Activated CD8-positive, alpha-beta memory T cell treated with anti-CD3 and anti-CD28 coated beads for 36 hours (primary cell): Measurements from ENCODE around the gene ENTREP3. TPM values are rescaled to one million over a fixed set of nuclear protein-coding genes. Genes with fewer than 3 reads are reported as not detected.
"Not testable (repeated sequence)": the region's sequence is repeated elsewhere in the genome, so short reads cannot be mapped to it uniquely, and the experiment has no call there.

Experiments
- CTCF ChIA-PET: fragments of 350-600 bp; sonication (Branson Sonifier 250); formaldehyde crosslinking; loops from one replicate; lab custom pipeline; 2021; ENCODE audit warnings: antibody characterized with exemption; lab: Charles Lee
- POLR2A ChIA-PET: fragments of 350-600 bp; sonication (Branson Sonifier 250); formaldehyde crosslinking; loops from one replicate; lab custom pipeline; 2021; ENCODE audit warnings: antibody characterized with exemption; lab: Charles Lee
- total RNA-seq, 2 experiments: library from RNA; stranded (reverse); gene quantifications; one replicate each; pipeline ENCODE4 v1.2.3, GENCODE V29; 2021

The ENTREP3 gene
- total RNA-seq, 2 experiments from 2014 or later: 47.2 to 50.7 TPM

- POLR2A ChIA-PET: not testable (repeated sequence)
- CTCF ChIA-PET: interaction anchor here (0.8 kb wide), 1 partner anchor 39 kb away, joined by 3 read pairs; no protein-coding TSS in a partner anchor
These were observed 43.2 kb downstream of the ENTREP3 start for GRCh38 chr1:155212051-155212440.

- POLR2A ChIA-PET: interaction anchor here (0.6 kb wide), 1 partner anchor 12 kb away, joined by 4 read pairs; no protein-coding TSS in a partner anchor
- CTCF ChIA-PET: interaction anchor here (0.7 to 0.8 kb wide), 2 partner anchors 33 to 39 kb away, joined by 3 to 4 read pairs; no protein-coding TSS in a partner anchor
These were observed 43.8 kb downstream of the ENTREP3 start for GRCh38 chr1:155211381-155212050.

- CTCF ChIA-PET: no interaction called here
- POLR2A ChIA-PET: interaction anchor here (4.0 kb wide), 1 partner anchor 17 kb away, joined by 25 read pairs; no protein-coding TSS in a partner anchor
These were observed 44.8 kb downstream of the ENTREP3 start for GRCh38 chr1:155210314-155211104.

GRCh38 chr1:155209312-155209721, 46.0 kb downstream of the ENTREP3 start:
- POLR2A ChIA-PET: interaction anchor here (1.0 to 4.0 kb wide), 3 partner anchors 13 to 17 kb away, joined by 3 to 25 read pairs (median 5); no protein-coding TSS in a partner anchor
- CTCF ChIA-PET: interaction anchor here (0.9 to 2.4 kb wide), 2 partner anchors 16 to 18 kb away, joined by 3 to 9 read pairs; no protein-coding TSS in a partner anchor

DNA sequence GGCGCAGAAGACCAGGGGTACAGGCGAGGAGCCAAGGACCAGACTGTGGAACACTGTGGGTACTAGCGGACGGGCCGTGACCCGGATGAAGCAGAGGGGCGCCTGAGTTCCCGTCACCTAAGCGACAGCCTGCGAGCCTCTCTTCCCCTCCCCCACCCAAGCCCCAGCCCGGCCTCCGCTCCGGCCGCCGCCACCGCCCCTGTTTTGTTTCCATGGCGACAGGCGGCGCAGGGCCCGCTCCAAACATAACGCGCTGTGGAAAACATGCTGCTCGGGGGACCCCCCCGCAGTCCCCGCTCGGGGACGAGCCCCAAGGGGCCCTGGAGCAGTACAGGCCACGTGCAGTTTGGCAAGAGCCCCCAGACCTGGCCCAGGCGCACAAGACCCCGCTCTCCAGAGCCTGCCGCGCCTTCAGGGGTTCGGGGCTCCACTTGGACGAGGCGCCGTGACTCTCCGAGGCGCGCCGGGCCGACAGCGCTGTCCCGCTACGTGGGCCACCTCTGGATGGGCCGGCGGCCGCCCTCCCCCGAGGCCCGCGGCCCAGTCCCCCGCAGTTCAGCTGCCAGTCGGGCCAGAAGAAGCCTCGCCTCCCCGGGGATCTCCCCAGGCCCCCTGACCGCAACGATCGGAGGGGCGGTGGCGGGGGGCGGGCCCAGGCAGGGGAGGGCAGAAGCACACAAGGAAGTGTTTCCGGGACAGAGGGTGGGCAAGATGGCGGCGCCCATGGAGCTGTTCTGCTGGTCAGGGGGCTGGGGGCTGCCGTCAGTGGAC, 46.6 kb downstream of the ENTREP3 start, which contains the start of gene MTX1:
Gene MTX1, plus strand, starts transcription at position 155 of the 771 bp plus-strand sequence. Its CDS starts 110 bp downstream, at position 265.
- POLR2A ChIA-PET: interaction anchor here (1.0 to 4.0 kb wide), 3 partner anchors 12 to 18 kb away, joined by 3 to 25 read pairs (median 5); no protein-coding TSS in a partner anchor
- CTCF ChIA-PET: interaction anchor here (0.9 to 2.9 kb wide), 7 partner anchors 10 to 42 kb away, joined by 3 to 28 read pairs (median 10); no protein-coding TSS in a partner anchor

DNA sequence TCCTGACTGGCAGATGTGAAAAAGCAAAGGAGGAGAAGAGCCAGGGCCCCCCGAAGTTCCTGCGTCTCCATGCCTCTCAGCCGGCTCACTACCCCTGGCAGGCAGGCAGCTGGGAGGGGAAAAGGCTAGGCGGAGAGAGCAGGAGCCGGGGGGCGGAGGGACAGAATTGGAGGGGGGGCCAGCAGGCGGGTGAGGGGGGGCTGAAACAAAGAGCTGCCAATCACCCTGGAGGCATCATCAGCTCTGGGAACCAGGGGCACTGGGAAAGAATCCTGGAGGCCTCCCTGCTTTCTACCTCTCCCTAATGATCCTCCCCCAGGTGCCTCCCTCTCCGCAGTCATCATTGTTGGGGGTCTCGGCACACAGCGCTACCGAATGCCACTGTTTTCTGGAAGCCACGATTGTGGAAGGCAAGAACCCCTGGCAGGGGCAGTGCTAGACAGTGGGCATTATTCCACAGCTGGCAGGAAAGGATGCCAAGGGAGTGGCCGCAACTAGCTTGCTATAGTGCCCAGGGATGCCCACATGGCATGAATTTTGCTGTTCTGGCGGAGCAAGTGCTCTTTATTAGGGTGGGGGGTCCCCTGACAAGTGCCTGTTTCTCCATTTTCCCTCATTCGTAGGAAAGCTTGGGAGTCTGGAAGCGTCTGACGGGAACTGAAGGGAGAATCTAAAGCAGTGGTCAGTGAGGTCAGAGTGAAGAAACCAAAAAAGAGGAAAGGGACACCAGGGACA, 47.3 kb downstream of the ENTREP3 start, which contains the start of gene THBS3:
Gene THBS3, minus strand, starts transcription at position 92 of the 735 bp plus-strand sequence. Its CDS starts 21 bp downstream, at position 71.
- POLR2A ChIA-PET: interaction anchor here (0.7 to 4.0 kb wide), 2 partner anchors 14 to 51 kb away, joined by 5 to 25 read pairs; no protein-coding TSS in a partner anchor
- CTCF ChIA-PET: interaction anchor here (0.8 to 2.9 kb wide), 8 partner anchors 11 to 43 kb away, joined by 5 to 28 read pairs (median 10); a partner anchor contains a TSS

DNA sequence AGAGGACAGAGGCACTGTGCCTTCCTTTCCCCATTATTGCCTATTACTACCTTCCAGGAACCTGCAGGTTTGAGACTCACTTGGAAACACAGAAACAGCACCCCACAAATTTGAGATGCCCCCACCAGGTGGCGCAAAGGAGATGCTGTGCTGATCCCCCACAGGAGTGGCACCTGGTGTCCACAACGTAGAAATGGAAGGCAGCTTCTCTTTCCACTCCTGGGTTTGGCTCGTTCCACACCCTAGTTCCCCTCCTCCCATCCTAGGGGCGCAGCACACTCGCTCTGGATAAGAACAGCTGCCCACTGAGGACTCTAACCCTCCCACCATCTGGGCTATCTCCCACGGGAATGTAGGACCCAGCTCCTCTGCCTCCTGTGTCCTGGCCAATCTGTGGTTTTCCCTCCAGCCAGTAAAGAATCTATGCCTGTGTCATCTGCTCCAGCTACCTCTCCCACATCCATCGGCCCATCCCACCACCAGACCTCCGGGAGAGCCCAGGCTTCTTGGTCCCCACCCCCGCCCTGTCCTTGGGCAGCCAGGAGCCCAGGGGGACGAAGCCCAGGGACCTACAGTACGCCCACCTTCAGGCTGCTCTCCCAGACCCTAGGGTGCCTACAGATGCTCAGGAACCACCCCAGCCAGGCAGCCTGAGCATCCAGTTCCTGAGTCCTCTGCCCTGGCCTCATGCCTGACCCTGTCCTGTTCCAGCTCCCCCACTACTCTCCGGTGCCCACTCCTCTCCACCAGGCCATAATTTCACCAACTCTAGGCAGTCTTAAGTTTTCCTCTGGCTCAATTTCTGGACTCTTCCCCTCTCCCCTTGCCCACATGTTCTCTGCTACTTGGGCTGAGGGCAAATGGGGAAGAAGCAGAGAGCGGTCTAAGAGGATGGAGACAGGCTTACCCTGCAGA, 48.1 kb downstream of the ENTREP3 start:
- CTCF ChIA-PET: interaction anchor here (0.5 to 2.9 kb wide), 20 partner anchors 9 to 281 kb away, joined by 3 to 28 read pairs (median 6); partner anchors contain the start of gene KRTCAP2
- POLR2A ChIA-PET: interaction anchor here (0.6 to 4.0 kb wide), 6 partner anchors 13 to 153 kb away, joined by 3 to 25 read pairs (median 4); no protein-coding TSS in a partner anchor

- CTCF ChIA-PET: interaction anchor here (1.4 to 2.9 kb wide), 5 partner anchors 12 to 100 kb away, joined by 4 to 28 read pairs (median 10); no protein-coding TSS in a partner anchor
- POLR2A ChIA-PET: no interaction called here
These were observed 49.2 kb downstream of the ENTREP3 start for GRCh38 chr1:155205969-155206593.

DNA sequence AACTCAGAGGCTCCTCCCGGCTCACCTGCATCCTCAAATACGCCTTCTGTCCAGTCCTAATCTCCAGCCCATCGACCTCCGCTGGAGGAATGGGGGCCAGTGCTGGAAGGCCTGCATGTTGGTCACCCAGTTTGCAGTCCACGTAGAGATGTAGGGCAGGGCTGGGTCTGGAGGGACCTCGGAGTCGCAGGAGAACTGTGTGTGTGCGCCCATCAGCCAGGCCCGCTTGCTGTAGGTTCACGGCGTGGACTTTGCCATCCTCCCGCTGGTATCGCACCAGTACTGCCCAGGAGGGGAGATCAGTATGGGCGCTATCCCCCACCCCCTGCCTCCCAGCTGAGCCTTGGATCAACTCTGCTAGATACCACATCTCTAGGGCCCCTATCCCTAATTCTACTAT, 50.2 kb downstream of the ENTREP3 start:
- CTCF ChIA-PET: interaction anchor here (1.0 kb wide), 1 partner anchor 46 kb away, joined by 3 read pairs; no protein-coding TSS in a partner anchor
- POLR2A ChIA-PET: no interaction called here

DNA sequence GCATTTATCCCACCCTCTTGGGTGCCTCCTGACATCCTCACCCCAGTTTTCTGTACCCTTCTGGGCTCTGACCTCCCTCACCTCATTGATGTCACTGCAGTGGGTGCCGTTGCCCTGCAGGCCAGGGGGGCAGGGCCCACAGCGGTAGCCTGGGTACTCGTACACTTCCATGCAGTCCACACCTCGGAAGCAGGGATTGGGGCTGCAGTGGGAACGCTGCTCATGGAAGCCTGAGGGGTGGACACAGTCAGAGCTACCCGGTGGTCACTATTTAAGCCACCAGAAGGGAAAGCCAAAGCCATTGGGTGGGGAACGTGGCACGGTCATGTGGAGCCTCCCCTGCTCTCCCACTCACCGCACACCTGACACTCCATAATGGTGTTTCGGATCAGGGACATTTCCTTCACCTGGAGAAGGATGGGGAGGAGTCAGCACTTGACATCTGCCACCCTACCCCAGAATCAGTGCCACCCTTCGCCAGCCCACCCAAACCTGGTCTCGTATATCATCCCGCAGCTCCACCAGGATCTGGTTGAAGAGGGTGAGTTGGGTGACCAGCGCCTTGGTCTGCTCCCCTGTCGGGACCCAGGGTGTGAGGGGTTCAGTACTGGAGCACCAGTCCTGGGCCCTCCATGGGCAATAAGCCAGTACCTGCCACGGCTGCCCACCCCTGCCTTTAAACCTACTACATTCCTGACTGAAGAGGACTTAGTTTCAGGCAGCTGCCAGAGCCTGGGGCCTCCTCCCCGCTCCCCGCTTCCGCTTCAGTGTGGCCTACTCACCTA, 52.4 kb downstream of the ENTREP3 start:
- CTCF ChIA-PET: no interaction called here
- POLR2A ChIA-PET: interaction anchor here (0.7 kb wide), 1 partner anchor 58 kb away, joined by 4 read pairs; no protein-coding TSS in a partner anchor

GRCh38 chr1:155202198-155202597, 53.1 kb downstream of the ENTREP3 start:
- ChIA-PET CTCF (no interaction called here), POLR2A (no interaction called here)

- ChIA-PET CTCF (interaction anchor here (1.0 kb wide), 1 partner anchor 116 kb away, joined by 3 read pairs; no protein-coding TSS in a partner anchor), POLR2A (no interaction called here)
These were observed 54.4 kb downstream of the ENTREP3 start for GRCh38 chr1:155200920-155201319.

GRCh38 chr1:155199792-155200191, 55.5 kb downstream of the ENTREP3 start:
- CTCF ChIA-PET: no interaction called here
- POLR2A ChIA-PET: interaction anchor here (0.7 kb wide), 1 partner anchor 12 kb away, joined by 4 read pairs; no protein-coding TSS in a partner anchor

DNA sequence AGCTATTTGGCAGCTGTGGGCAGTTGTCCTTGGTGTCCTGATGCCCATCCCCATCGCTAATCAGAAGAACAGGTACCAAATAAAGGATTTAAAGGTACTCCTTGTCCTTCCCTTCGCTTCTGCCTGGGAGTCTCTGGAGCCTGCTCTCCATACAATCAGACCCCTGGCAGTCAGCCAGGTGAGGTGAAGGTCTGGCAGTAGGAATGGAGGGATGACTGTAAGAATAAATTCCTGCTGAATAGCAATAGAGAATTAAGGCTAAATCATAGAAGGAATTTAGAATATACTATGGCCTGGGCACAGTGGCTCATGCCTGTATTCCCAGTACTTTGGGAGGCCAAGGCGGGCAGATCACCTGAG, 56.8 kb downstream of the ENTREP3 start:
- CTCF ChIA-PET: interaction anchor here (1.6 kb wide), 1 partner anchor 30 kb away, joined by 4 read pairs; no protein-coding TSS in a partner anchor

More for the DNA sequence above, 56.8 kb downstream of the ENTREP3 start:
- POLR2A ChIA-PET: no interaction called here
